ENCODE data around the gene UBXN11.

- TF ChIP-seq CTCF (IDR thresholded peaks at IDR 0.05): no peak
- TF ChIP-seq POLR2A (IDR thresholded peaks at IDR 0.05; ENCODE audit: low read depth): no peak
- TF ChIP-seq EP300 (IDR thresholded peaks at IDR 0.05): no peak
Observed at GRCh38 chr1:26350343-26350700, 43.9 kb upstream of the UBXN11 start.

Measured in esophagus muscularis mucosa (tissue), 4 donors.